SW 1271 (cell line): ENCODE results near the gene VCAN.

Experiments used
- DNase-seq, 2 experiments: peaks; one replicate each; lab custom pipeline; 2025; lab: John Stamatoyannopoulos, UW

The VCAN gene

DNA sequence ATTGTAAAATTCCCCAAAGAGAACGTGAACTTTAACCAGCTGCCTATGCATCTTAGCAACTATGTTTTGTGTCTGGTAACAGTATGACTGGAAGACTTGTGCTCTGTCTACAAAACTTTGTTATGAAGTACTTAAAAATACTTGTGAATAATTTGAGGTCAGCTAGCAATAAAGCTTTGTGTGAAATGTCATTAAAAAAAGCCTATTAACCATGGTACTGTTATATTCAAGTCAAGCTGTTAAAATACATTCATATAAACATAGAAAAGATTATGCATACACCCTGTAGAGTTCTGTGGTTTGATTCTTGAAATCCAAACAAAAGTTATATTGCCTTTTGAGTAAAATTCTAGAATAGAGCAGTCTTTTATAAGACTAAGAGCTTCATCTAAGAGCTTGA, 60.1 kb downstream of the VCAN start:
- no peak for DNase-seq

- DNase-seq = no peak
Observed at GRCh38 chr5:83538786-83539462, 67.4 kb downstream of the VCAN start.

DNA sequence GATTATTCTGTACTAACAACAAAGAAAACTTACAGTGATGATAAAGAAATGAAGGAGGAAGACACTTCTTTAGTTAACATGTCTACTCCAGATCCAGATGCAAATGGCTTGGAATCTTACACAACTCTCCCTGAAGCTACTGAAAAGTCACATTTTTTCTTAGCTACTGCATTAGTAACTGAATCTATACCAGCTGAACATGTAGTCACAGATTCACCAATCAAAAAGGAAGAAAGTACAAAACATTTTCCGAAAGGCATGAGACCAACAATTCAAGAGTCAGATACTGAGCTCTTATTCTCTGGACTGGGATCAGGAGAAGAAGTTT, 67.9 kb downstream of the VCAN start:
- DNase-seq = no peak

DNA sequence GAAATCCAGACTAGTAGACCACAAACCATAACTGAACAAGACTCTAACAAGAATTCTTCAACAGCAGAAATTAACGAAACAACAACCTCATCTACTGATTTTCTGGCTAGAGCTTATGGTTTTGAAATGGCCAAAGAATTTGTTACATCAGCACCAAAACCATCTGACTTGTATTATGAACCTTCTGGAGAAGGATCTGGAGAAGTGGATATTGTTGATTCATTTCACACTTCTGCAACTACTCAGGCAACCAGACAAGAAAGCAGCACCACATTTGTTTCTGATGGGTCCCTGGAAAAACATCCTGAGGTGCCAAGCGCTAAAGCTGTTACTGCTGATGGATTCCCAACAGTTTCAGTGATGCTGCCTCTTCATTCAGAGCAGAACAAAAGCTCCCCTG, 68.6 kb downstream of the VCAN start:
- no peak for DNase-seq

DNA sequence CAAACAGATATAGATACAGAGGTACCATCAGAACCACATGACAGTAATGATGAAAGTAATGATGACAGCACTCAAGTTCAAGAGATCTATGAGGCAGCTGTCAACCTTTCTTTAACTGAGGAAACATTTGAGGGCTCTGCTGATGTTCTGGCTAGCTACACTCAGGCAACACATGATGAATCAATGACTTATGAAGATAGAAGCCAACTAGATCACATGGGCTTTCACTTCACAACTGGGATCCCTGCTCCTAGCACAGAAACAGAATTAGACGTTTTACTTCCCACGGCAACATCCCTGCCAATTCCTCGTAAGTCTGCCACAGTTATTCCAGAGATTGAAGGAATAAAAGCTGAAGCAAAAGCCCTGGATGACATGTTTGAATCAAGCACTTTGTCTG, 69.2 kb downstream of the VCAN start:
- DNase-seq = no peak

DNA sequence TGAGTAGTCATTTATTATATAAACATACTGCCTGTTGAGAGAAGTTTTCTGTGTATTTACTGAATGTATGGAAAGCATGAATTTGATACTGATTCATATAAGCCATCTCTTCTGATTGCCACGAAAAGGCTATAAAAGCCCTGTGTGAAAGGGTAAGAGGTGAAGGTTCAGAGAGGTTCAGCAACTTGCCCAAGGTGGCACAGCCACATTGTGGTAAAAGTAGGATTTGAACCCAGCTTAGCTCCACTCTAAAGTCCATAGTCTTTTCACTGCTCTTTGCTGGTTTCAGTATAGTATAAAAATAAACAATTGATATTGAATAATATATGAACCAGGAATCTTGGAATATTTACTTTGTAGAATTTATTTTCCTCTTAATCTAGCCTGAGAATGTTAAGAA, 71.3 kb downstream of the VCAN start:
- no peak for DNase-seq

GRCh38 chr5:83543898-83544297, 72.4 kb downstream of the VCAN start:
- DNase-seq = no peak

DNA sequence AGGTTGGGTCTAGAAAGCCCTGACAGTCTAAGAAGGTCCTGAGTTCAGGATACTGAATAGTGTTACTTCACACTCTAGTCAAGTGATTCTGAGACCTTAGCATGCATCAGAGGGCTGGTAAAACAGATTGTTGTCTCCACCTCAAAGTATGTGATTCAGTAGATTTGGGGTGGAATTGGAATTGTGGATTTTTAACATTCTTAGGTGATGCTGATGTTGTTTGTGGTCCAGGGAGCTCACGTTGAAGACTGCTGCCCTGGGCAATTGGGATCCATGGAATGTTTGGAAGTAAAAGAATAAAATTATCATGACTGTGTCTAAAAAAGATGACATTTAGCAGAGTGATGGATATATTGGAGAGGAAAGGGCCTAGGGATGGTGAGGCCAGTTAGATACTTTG, 75.6 kb downstream of the VCAN start:
- no peak for DNase-seq

DNA sequence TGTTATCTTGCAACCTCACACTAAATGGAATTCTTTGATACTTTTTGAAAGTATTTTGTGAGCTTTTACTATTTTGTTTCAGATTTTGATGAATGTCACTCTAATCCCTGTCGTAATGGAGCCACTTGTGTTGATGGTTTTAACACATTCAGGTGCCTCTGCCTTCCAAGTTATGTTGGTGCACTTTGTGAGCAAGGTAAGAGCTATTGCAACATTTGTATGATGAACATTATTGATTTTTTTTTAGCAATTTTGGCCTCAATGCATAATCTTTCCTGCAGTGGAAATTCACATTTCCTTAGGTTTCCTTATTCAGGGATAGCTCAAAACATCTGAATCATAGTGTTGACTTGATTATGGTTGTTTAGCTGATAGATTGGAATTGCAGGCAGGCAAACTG, 76.3 kb downstream of the VCAN start:
- no peak for DNase-seq

DNA sequence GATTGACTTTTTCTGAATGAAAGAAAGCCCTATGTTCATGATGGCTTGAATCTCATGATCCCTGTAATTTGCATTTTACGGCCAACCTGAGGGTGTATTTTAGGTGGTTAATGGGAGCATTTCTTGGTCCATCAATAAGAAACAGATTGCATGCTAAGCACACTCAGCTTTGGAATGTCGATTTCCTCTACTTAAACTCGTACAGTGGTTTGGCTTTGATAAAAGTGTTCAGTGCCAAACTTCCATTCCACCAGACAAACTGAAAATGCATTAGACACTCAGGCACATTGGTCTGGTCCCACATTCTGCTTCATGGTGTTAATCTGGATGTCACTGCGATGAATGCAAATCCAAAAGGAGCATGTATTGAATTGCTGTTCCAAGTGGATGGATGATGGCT, 77.0 kb downstream of the VCAN start:
- no peak for DNase-seq

GRCh38 chr5:83549076-83549475, 77.5 kb downstream of the VCAN start:
- DNase-seq = no peak

- no peak for DNase-seq
Observed at GRCh38 chr5:83549674-83550073, 78.1 kb downstream of the VCAN start.

GRCh38 chr5:83551821-83552220, 80.3 kb downstream of the VCAN start:
- DNase-seq = no peak

DNA sequence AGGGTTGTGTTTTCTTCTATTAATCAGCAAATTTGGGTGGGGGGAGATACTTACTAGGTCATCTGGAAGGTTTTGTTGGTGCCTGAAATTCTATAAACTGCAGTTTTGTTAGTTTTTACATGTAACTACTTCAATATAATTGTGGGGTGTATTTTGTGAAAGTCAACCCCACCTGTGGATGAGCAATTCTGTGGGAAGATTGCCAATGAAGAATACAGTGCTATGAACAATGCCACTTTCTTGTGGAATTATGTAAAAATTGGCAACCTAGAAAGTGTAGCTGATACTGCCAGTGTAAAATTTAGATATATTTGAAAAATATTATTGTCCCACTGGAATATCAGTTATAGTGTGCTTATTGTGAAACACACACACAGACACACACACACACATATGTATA, 80.7 kb downstream of the VCAN start:
- no peak for DNase-seq

DNA sequence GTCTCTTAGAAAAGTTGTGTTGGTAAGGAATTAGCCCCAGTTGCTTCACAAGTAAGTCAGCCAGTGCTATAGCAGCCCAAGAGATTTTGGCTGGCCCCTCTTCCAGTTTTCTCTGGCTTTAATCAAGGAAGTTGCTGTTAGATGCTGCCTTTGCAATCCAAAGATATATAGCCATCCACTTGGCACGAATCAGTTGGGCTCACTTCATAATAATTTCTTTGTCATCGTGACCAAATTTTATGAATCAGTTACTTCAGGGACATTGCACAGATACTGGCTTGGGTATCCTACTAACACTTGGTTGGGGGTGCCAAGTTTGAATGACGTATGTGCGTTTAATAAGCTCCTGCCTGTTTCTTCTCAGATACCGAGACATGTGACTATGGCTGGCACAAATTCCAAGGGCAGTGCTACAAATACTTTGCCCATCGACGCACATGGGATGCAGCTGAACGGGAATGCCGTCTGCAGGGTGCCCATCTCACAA, 81.5 kb downstream of the VCAN start:
- DNase-seq = no peak

- no peak for DNase-seq
Observed at GRCh38 chr5:83554133-83554532, 82.6 kb downstream of the VCAN start.

GRCh38 chr5:83554686-83555085, 83.1 kb downstream of the VCAN start:
- DNase-seq = no peak

DNA sequence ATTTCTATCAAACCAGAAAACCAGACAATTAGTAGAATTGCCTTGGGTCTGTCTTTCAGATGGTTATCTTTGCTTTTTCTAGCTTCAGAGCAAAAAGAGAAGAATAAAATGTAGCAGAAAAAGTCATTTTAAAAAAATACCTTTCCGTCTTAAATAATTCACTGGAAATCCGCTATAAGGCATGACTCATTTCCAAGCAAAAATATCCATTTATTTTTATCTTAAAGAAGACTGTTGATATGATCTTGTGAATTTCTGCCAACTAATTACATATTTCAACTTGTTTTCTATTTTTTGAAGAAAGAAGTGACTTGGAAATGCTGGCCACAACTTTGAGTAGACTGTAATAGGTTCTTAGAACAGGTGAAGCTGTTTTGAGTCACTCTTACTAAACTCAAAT, 83.7 kb downstream of the VCAN start:
- no peak for DNase-seq

GRCh38 chr5:83556190-83556589, 84.6 kb downstream of the VCAN start:
- DNase-seq = no peak

GRCh38 chr5:83559118-83559785, 87.7 kb downstream of the VCAN start:
- DNase-seq = no peak

DNA sequence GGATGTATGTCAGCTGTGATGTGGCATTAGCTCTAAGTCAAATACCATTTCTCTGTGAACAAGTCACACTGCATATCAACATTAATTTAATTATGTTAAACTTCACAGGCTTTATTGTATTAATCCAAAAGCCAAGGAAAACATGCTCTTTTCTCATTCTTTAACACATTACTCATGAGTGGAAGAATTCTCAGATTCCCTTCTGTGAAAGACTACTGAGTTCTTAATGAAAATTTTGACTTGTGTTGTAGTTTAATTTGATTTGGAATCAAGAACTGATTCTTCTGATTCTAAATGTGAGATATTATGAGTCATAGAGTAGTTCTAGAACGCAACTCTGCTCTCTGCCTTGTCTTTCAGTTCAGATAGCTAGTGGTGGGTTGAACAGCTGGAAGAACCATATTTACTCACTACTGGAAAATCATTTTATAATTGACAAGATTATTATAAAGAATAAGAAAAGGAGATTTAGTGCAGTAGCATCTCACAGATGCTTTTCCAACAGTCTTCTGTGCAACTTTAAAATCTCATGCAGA, 90.6 kb downstream of the VCAN start:
- DNase-seq = no peak

GRCh38 chr5:83562791-83563557, 91.4 kb downstream of the VCAN start:
- DNase-seq = no peak

DNA sequence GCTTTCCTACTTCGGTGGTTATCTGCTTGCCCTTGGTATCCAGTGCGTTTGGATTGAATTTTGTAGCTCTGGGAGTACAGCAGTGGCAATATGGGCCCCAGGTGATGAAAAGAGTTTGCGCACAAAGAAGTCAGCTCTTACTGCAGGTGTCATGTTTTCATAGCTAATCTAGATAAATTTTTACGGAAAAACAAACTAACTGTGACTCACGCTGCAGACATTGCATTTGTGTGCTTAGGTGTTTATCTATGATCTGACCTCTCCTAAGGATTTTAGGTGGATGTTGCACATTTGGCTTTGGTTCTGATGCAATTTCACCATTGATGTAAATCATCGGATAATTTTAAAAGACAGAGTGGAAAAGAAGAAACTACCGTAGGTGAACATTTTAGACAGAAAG, 92.1 kb downstream of the VCAN start:
- DNase-seq = no peak
